Spleen (tissue), 11 donors: ENCODE measurements around the gene PARVG. TPM values are rescaled to one million over a fixed set of nuclear protein-coding genes. Genes with fewer than 3 reads are reported as not detected.

Experiments used
- DNase-seq: peaks from one replicate; pipeline ENCODE4 v3.0.0-alpha.2; 2020
- H3K27ac ChIP-seq, 8 donors: fragments of 200-600 bp; sonication (generic) in 7 of 8; 1 replicate in 4 of 8; 2 replicates in 4 of 8; pipeline versions ENCODE4 v1.5.0 to v1.8.0; 2016 to 2021; ENCODE audit warnings: inconsistent platforms in 4 of 8, mild to moderate bottlenecking in 4 of 8, moderate library complexity in 1 of 8
- H3K27me3 ChIP-seq, 7 donors: fragments of 200-600 bp; sonication (generic) in 6 of 7; replicated peaks in 1 of 7; 1 replicate in 4 of 7; 2 replicates in 3 of 7; pipeline versions ENCODE4 v1.5.0 to v1.8.0; 2016 to 2021; ENCODE audit warnings: inconsistent platforms in 3 of 7, mild to moderate bottlenecking in 1 of 7
- H3K36me3 ChIP-seq, 6 donors: fragments of 200-600 bp; sonication (generic) in 5 of 6; 1 replicate in 4 of 6; 2 replicates in 2 of 6; pipeline versions ENCODE4 v1.5.0 to v1.8.0; 2016 to 2021; ENCODE audit warnings: inconsistent platforms in 2 of 6
- H3K4me1 ChIP-seq, 6 donors: fragments of 200-600 bp; sonication (generic) in 5 of 6; 1 replicate in 3 of 6; 2 replicates in 3 of 6; pipeline versions ENCODE4 v1.5.0 to v1.8.0; 2016 to 2021; ENCODE audit warnings: inconsistent platforms in 3 of 6
- H3K4me3 ChIP-seq, 8 donors: fragments of 200-600 bp; sonication (generic) in 7 of 8; 1 replicate in 4 of 8; 2 replicates in 4 of 8; pipeline versions ENCODE4 v1.5.0 to v1.8.0; 2016 to 2021; ENCODE audit warnings: inconsistent platforms in 4 of 8, mild to moderate bottlenecking in 4 of 8, moderate library complexity in 2 of 8
- H3K9me3 ChIP-seq, 8 donors: fragments of 200-600 bp; sonication (generic) in 7 of 8; 1 replicate in 4 of 8; 2 replicates in 4 of 8; pipeline versions ENCODE4 v1.5.0 to v1.8.0; 2016 to 2021; ENCODE audit warnings: inconsistent platforms in 4 of 8
- POLR2A ChIP-seq, 3 donors: fragments of 450-650 bp; IDR thresholded peaks; one replicate each; pipeline ENCODE4 v1.5.1; 2017; ENCODE audit warnings: antibody characterized with exemption in 3 of 3, mild to moderate bottlenecking in 1 of 3
- POLR2AphosphoS5 ChIP-seq, 3 donors: sonication (generic); formaldehyde crosslinking; IDR thresholded peaks; one replicate each; pipeline ENCODE4 v1.5.1; 2017; ENCODE audit warnings: antibody characterized with exemption in 3 of 3
- WGBS, 5 donors: extraction: QIAGEN DNeasy Blood & Tissue Kit in 3 of 5; methylation state at CpG; one replicate each; pipeline versions ENCODE4 v1.1.5 to v1.1.7; 2013 to 2018; 5-methylcytosine and 5-hydroxymethylcytosine counted together
- intact Hi-C: fragments of 100-400 bp; cut with DNase I; formaldehyde crosslinking; loops from one replicate; pipeline ENCODE4 v1.15.0; 2023; ENCODE audit warnings: low total_unique reads
- polyA plus RNA-seq, 3 donors: library from polyadenylated mRNA; stranded (reverse); fragments of 200-250 nt; gene quantifications; one replicate each; pipeline ENCODE4 v1.2.1, GENCODE V29; 2013
- total RNA-seq, 7 donors: library from RNA; depleted of rRNA in 3 of 7; stranded (reverse); fragments of >200 nt in 3 of 7; fragmentation: NEBNext Ultra II Directional in 4 of 7; extraction: Animal tissue kit (Norgen Biotek cat#: 25700) in 4 of 7; gene quantifications; one replicate each; pipeline versions ENCODE4 v1.1.0 to v1.2.1, GENCODE V29; 2016 to 2021
- TF ChIP-seq, protein P1 (sequence below), 11 experiments: fragments of 200-600 bp in 7 of 11; fragments of 450-650 bp in 4 of 11; sonication (generic) in 4 of 11; IDR thresholded peaks in 8 of 11; conservative IDR thresholded peaks in 3 of 11; 1 replicate in 7 of 11; 2 replicates in 4 of 11; pipeline versions ENCODE4 v1.4.0 to v1.8.0; 2016 to 2021; ENCODE audit warnings: antibody characterized with exemption in 11 of 11, inconsistent platforms in 4 of 11, mild to moderate bottlenecking in 1 of 11
- donor health status: healthy with polysubstance abuse.
- donor health status: DM: no; HTN: no; CAD: no; lungs with moderate emphysema.
- donor health status: DM: no; HTN: no; CAD: no.
- donor health status: Bipolar disorder and iron deficiency.
- donor health status: healthy.
- donor health status: DM: no; HTN: no; CAD: no.
- donor health status: DM: yes; HTN: yes; CAD: no.

The PARVG gene
- total and polyA plus RNA-seq, 10 donors: 118 to 226 (median 159) TPM

DNA sequence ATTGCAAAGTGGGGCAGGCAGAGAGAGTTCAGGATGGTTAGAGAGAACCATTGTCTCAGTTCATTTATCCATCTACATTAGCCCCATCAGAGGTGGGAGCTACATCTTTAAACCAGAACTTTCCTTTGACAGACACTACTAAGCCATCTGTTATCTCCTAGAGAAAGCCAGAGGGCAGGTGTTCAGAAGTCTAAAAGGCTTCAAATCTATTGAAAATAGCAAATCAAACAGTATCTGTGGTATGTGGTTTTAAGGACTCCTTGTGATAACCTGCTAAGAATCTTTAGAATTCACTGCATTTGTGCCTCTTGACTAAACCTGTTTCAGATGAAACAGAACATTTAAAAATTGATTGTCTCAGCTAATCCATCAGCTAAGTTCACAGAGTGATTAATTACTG is 43.9 kb upstream of the PARVG start:
- no peaks in the 10 kb centered on the region for H3K4me1 ChIP-seq
- TF ChIP-seq, protein P1, sequence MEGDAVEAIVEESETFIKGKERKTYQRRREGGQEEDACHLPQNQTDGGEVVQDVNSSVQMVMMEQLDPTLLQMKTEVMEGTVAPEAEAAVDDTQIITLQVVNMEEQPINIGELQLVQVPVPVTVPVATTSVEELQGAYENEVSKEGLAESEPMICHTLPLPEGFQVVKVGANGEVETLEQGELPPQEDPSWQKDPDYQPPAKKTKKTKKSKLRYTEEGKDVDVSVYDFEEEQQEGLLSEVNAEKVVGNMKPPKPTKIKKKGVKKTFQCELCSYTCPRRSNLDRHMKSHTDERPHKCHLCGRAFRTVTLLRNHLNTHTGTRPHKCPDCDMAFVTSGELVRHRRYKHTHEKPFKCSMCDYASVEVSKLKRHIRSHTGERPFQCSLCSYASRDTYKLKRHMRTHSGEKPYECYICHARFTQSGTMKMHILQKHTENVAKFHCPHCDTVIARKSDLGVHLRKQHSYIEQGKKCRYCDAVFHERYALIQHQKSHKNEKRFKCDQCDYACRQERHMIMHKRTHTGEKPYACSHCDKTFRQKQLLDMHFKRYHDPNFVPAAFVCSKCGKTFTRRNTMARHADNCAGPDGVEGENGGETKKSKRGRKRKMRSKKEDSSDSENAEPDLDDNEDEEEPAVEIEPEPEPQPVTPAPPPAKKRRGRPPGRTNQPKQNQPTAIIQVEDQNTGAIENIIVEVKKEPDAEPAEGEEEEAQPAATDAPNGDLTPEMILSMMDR (IDR thresholded peaks at IDR 0.05 in 8 of 11, conservative IDR thresholded peaks at IDR 0.05 in 3 of 11): no peak
- TF ChIP-seq POLR2A (IDR thresholded peaks at IDR 0.05): no peak
- TF ChIP-seq POLR2AphosphoS5 (IDR thresholded peaks at IDR 0.05): no peak
- intact Hi-C loops: no loop called here
- DNase-seq: no peak
- peaks cover 5 to 100% (median 70%) of the 10 kb centered on the region in 6 donors for H3K36me3 ChIP-seq
- H3K27ac ChIP-seq: no peak overlapping the region
- H3K4me3 ChIP-seq: no peak overlapping the region
- H3K9me3 ChIP-seq: peaks cover 0 to 28% (median 18%) of the 10 kb centered on the region in 8 donors
- H3K27me3 ChIP-seq: no peaks in the 10 kb centered on the region

DNA sequence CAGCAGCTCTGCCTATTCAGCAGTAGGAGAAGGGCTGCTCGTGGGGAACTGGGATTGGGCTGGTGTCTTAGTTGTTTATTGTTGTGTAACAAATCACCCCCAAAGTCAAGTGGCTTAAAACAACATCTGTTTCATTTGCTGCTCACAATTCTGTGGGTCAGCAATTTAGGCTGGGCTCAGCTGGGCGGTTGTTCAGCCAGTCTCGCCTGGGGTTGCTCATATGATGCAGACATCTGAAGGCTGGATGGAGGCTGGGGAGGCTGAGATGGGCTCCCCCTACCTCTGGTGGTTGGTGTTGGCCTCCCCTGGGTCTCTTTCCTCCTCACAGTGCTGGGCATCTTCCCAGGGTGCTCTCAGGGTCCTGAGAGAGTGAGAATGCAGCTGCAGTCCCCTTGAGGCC is 43.3 kb upstream of the PARVG start:
- peaks cover 5 to 99% (median 64%) of the 10 kb centered on the region in 6 donors for H3K36me3 ChIP-seq
- H3K9me3 ChIP-seq: peaks cover 0 to 28% (median 18%) of the 10 kb centered on the region in 8 donors
- H3K4me3 ChIP-seq: no peak overlapping the region
- H3K27ac ChIP-seq: no peak overlapping the region
- 94 to 100% (median 99%) methylated on average over 3 of the region's 3 CpGs for WGBS, 5 donors
- H3K4me1 ChIP-seq: no peaks in the 10 kb centered on the region
- DNase-seq: peak; percentile 43
- intact Hi-C loops: no loop called here
- no peak for TF ChIP-seq POLR2AphosphoS5 (IDR thresholded peaks at IDR 0.05)
- TF ChIP-seq, protein P1 (IDR thresholded peaks at IDR 0.05 in 8 of 11, conservative IDR thresholded peaks at IDR 0.05 in 3 of 11): no peak
- TF ChIP-seq POLR2A (IDR thresholded peaks at IDR 0.05): no peak
- no peaks in the 10 kb centered on the region for H3K27me3 ChIP-seq

DNA sequence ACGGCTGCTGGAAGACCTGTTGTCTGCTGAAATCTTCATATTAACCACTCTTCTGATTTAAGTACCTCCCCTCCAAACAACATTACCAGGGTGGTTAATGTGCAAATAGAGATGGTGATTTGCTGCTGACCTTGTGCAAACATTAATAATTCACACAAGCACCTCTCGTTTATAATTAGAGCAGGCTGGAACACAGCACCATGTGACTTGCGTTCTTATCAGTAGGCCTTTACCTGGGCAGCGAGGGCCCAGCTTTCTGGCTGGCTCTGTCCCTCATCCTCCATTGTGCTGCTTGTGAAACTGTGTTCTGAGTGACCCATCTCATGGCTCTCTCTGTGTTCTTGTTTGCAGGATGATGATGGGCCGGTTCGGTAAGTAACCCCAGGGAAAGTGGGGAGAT is 41.0 kb upstream of the PARVG start:
- Histone ChIP-seq H3K27me3 (no peaks in the 10 kb centered on the region), H3K9me3 (peaks cover 0 to 28% (median 18%) of the 10 kb centered on the region in 8 donors), H3K4me3 (no peak overlapping the region), H3K4me1 (no peaks in the 10 kb centered on the region), H3K36me3 (peaks cover 5 to 99% (median 46%) of the 10 kb centered on the region in 6 donors), H3K27ac (no peak overlapping the region)
- TF ChIP-seq POLR2AphosphoS5 (IDR thresholded peaks at IDR 0.05) (no peak), POLR2A (IDR thresholded peaks at IDR 0.05) (no peak)
- TF ChIP-seq, protein P1 (IDR thresholded peaks at IDR 0.05 in 8 of 11, conservative IDR thresholded peaks at IDR 0.05 in 3 of 11): no peak
- 96 to 99% (median 97%) methylated on average over 6 of the region's 6 CpGs for WGBS, 5 donors
- DNase-seq: no peak
- intact Hi-C loops: no loop called here

DNA sequence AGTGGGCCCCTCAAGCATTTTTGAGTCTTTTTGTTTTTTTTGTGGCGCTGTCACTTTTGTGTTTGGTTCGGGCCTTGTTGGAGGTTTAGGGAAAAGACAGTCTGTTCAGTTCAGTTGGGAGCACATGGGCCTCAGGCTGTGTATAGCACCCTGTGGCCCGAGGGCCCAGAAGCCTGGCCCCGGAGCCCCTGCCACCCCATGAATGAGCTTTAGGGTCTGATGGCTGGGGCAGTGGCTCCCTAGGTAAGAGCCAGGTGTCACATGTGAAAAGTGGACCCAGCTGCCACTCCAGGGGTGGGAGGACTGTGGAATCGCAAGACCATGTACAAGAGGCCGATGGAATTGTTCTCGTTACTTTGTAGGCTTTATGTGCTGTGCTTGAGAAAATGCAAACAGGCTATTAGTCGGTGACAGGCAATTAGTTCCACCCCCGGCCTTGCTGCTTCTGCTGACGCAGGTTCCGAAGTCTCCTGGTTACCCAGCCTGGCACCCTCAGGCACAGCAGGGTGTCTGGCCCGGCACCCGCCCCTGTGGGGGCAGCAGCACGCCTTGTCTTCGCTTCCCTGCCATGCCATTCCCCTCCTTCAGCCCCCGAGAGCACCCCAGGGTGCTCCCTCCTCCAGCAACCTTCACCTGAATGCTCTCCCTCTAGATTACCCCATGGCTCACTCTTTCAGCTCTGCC is 38.2 kb upstream of the PARVG start:
- peaks cover 3 to 97% (median 20%) of the 10 kb centered on the region in 6 donors for H3K36me3 ChIP-seq
- H3K4me3 ChIP-seq: no peak overlapping the region
- no peak overlapping the region for H3K27ac ChIP-seq
- intact Hi-C loops: no loop called here
- TF ChIP-seq POLR2A (IDR thresholded peaks at IDR 0.05): no peak
- TF ChIP-seq POLR2AphosphoS5 (IDR thresholded peaks at IDR 0.05): no peak
- TF ChIP-seq, protein P1 (IDR thresholded peaks at IDR 0.05 in 8 of 11, conservative IDR thresholded peaks at IDR 0.05 in 3 of 11): no peak
- DNase-seq: no peak
- no peaks in the 10 kb centered on the region for H3K27me3 ChIP-seq
- 90 to 97% (median 95%) methylated on average over 13 to 16 of the region's 16 CpGs for WGBS, 5 donors
- no peaks in the 10 kb centered on the region for H3K4me1 ChIP-seq
- peaks cover 0 to 5% (median 3%) of the 10 kb centered on the region in 8 donors for H3K9me3 ChIP-seq
